K562 (cell line): ENCODE measurements around the gene TK1. TPM values are rescaled to one million over a fixed set of nuclear protein-coding genes. Genes with fewer than 3 reads are reported as not detected.
A peak's percentile ranks its signal among the peaks of the same experiment; 100 is the strongest.

Source experiments
- ATF3 ChIP-seq, 2 experiments: fragments of 450-650 bp in 1 of 2; sonication (generic) in 1 of 2; formaldehyde crosslinking in 1 of 2; IDR thresholded peaks in 1 of 2; conservative IDR thresholded peaks in 1 of 2; 2 replicates each; pipeline versions ENCODE4 v1.6.1 to v1.8.1; 2016 to 2023; ENCODE audit warnings: mild to moderate bottlenecking in 2 of 2, moderate library complexity in 2 of 2, inconsistent platforms in 1 of 2, missing genetic modification reagents in 1 of 2
- CTCF ChIP-seq, 3 experiments: IDR thresholded peaks in 2 of 3; conservative IDR thresholded peaks in 1 of 3; 2 replicates each; pipeline ENCODE4 v1.5.1; 2011 to 2012; ENCODE audit warnings: low read length in 3 of 3, mild to moderate bottlenecking in 3 of 3, control low read depth in 2 of 3, improper control_type of control experiment in 1 of 3, inconsistent platforms in 1 of 3, low read depth in 1 of 3, mixed read lengths in 1 of 3, moderate library complexity in 1 of 3; ENCODE audit not compliant: insufficient read depth in 2 of 3
- DPF2 ChIP-seq: fragments of 450-650 bp; IDR thresholded peaks from 2 replicates; pipeline ENCODE4 v1.6.1; 2016
- EGR1 ChIP-seq: fragments of 450-650 bp; conservative IDR thresholded peaks from 2 replicates; pipeline ENCODE4 v1.6.1; 2017; ENCODE audit warnings: mild to moderate bottlenecking
- EHMT2 ChIP-seq: fragments of 450-650 bp; IDR thresholded peaks from 2 replicates; pipeline ENCODE4 v1.6.1; 2018; ENCODE audit warnings: antibody characterized with exemption
- MXD1 ChIP-seq: fragments of 250-450 bp; sonication (Bioruptor Pico); IDR thresholded peaks from 2 replicates; pipeline ENCODE4 v1.8.0; 2021; ENCODE audit warnings: borderline replicate concordance, mild to moderate bottlenecking, moderate library complexity; ENCODE audit not compliant: poor library complexity, severe bottlenecking
- PTRF ChIP-seq: fragments of 450-650 bp; IDR thresholded peaks from 2 replicates; pipeline ENCODE4 v1.6.1; 2016; ENCODE audit warnings: mild to moderate bottlenecking, missing genetic modification characterization, missing compliant biosample characterization
- RBBP5 ChIP-seq: fragments of 200-600 bp; sonication (generic); IDR thresholded peaks from 2 replicates; pipeline ENCODE4 v1.6.1; 2012; ENCODE audit warnings: borderline replicate concordance, mild to moderate bottlenecking, low read length, control low read depth, inconsistent platforms; ENCODE audit not compliant: insufficient read depth, poor library complexity, severe bottlenecking
- SIN3A ChIP-seq, 2 experiments: fragments of 150-350 bp in 1 of 2; IDR thresholded peaks; 2 replicates each; pipeline ENCODE4 v1.6.1; 2011 to 2016; ENCODE audit warnings: borderline replicate concordance in 2 of 2, low read depth in 2 of 2, low read length in 2 of 2, mild to moderate bottlenecking in 2 of 2, moderate library complexity in 2 of 2; ENCODE audit not compliant: control insufficient read depth in 1 of 2
- SIN3B ChIP-seq: fragments of 450-650 bp; IDR thresholded peaks from 2 replicates; pipeline ENCODE4 v1.6.1; 2017; ENCODE audit warnings: low read depth, mild to moderate bottlenecking, moderate library complexity
- STAG1 ChIP-seq: sonication (generic); formaldehyde crosslinking; IDR thresholded peaks from 2 replicates; pipeline ENCODE4 v1.5.0; 2020; ENCODE audit warnings: missing genetic modification reagents, borderline replicate concordance
- TARDBP ChIP-seq: fragments of 450-650 bp; IDR thresholded peaks from 2 replicates; pipeline ENCODE4 v1.6.1; 2016
- TOE1 ChIP-seq, 2 experiments: fragments of 450-650 bp in 1 of 2; sonication (generic) in 1 of 2; formaldehyde crosslinking in 1 of 2; IDR thresholded peaks; 2 replicates each; pipeline versions ENCODE4 v1.7.1 to v1.8.0; 2016 to 2022; ENCODE audit warnings: borderline replicate concordance in 2 of 2, mild to moderate bottlenecking in 2 of 2, antibody characterized with exemption in 1 of 2, inconsistent platforms in 1 of 2, low read depth in 1 of 2, missing genetic modification reagents in 1 of 2, moderate library complexity in 1 of 2
- ZC3H8 ChIP-seq: fragments of 450-650 bp; IDR thresholded peaks from 2 replicates; pipeline ENCODE4 v1.6.1; 2017
- ZFP91 ChIP-seq: sonication (generic); formaldehyde crosslinking; IDR thresholded peaks from 2 replicates; pipeline ENCODE4 v1.8.0; 2022; ENCODE audit warnings: mild to moderate bottlenecking, missing genetic modification reagents
- ZNF24 ChIP-seq: fragments of 450-650 bp; IDR thresholded peaks from 2 replicates; pipeline ENCODE4 v1.6.1; 2016
- ZNF324 ChIP-seq: fragments of 250-450 bp; sonication (Bioruptor Pico); IDR thresholded peaks from 2 replicates; pipeline ENCODE4 v1.4.0; 2020; ENCODE audit warnings: mild to moderate bottlenecking
- polyA plus RNA-seq, 8 experiments: library from polyadenylated mRNA; depleted of rRNA in 4 of 8; stranded (reverse) in 5 of 8; unstranded in 3 of 8; fragments of >200 nt; fragmentation: Nextera tagmentation in 2 of 8; fragmentation: Illumina TruSeq in 1 of 8; extraction: Ambion mirVana in 2 of 8; extraction: Trizol in 1 of 8; gene quantifications; 2 replicates each; pipeline versions ENCODE4 v1.2.1 to v1.2.3, GENCODE V29; 2011 to 2014; ENCODE audit warnings: inconsistent platforms in 1 of 8, missing spikeins in 1 of 8
- total RNA-seq, 7 experiments: library from RNA; depleted of rRNA in 6 of 7; stranded (reverse); fragments of >200 nt in 6 of 7; fragmentation: Illumina TruSeq in 2 of 7; extraction: Trizol in 2 of 7; gene quantifications; 2 replicates each; pipeline versions ENCODE4 v1.2.1 to v1.2.3, GENCODE V29; 2011 to 2021; ENCODE audit warnings: low replicate concordance in 1 of 7
- TF ChIP-seq, protein P1 (sequence below): fragments of 450-650 bp; IDR thresholded peaks from 2 replicates; pipeline ENCODE4 v1.6.1; 2017; ENCODE audit warnings: mild to moderate bottlenecking, moderate library complexity

The TK1 gene
- total and polyA plus RNA-seq, 9 of the 15 experiments (the other 6 are each of a cell fraction or from before 2014, with no cell fraction given) = 8.4 to 280 (median 103) TPM

DNA sequence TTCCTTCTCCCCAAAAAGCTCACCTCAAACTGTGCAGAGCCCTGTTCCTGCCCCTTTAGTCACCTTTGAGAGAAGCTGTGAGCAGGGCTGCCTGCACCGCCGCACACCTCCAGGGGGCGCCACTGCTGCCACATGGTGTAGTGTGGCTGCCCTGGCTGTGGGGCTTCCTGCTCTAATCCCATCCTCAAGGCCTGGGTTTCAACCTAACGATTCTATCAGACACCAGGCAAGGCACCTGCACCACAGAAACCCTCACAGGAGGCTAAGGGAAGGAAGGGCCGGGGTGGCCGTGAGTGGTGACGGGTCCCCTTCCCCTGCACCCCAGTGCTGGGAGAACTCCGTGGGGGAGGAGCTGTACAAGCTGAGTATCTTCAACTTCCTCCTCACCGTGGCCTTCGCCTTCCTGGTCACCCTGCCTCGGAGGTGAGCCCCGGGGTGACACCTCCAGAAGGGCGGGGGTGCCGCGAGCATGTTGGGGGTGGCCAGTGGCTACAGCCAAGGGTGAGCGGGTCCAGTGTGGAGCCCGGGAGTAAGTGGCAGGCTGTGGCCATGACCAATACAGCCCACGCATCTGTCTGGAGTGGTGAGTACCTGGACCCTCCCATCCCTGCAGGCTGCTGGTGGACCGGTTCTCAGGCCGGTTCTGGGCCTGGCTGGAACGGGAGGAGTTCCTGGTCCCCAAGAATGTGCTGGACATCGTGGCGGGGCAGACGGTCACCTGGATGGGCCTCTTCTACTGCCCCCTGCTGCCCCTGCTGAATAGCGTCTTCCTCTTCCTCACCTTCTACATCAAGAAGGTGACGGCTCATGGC lies 49.3 kb downstream of the TK1 start (continued):
- TF ChIP-seq CTCF (IDR thresholded peaks at IDR 0.05 in 2 of 3, conservative IDR thresholded peaks at IDR 0.05 in 1 of 3; ENCODE audit: insufficient read depth in 2 of 3, low read depth in 1 of 3, low read length in 3 of 3) (peak; percentile 76 to 95 (median 77)), SIN3A (IDR thresholded peaks at IDR 0.05; ENCODE audit: borderline replicate concordance in 2 of 2, control insufficient read depth in 1 of 2, low read depth in 2 of 2, low read length in 2 of 2) (peak in 1 of 2 experiments; percentile 37; a peak in 1 of 4 replicates), TOE1 (IDR thresholded peaks at IDR 0.05; ENCODE audit: borderline replicate concordance) (peak; percentile 64), TOE1 (CRISPR knock-in tag; IDR thresholded peaks at IDR 0.05; ENCODE audit: borderline replicate concordance, low read depth) (no peak), DPF2 (peak; percentile 75), PTRF (no peak), TARDBP (no peak; the same call in 1 of the 2 replicates), ZFP91 (CRISPR knock-in tag) (no peak), STAG1 (CRISPR knock-in tag) (no peak), ZNF24 (peak; percentile 80; the same call in 1 of the 2 replicates), EHMT2 (0 out of 2 replicates have a peak, but pooled peaks have one; percentile 30), MXD1 (CRISPR knock-in tag) (no peak), RBBP5 (no peak), SIN3B (no peak), EGR1 (peak; percentile 72), ATF3 (IDR thresholded peaks at IDR 0.05) (peak; percentile 17; the same call in 1 of the 2 replicates), ATF3 (CRISPR knock-in tag; conservative IDR thresholded peaks at IDR 0.05) (no peak), ZC3H8 (no peak), ZNF324 (CRISPR knock-in tag) (no peak)
- TF ChIP-seq, protein P1, sequence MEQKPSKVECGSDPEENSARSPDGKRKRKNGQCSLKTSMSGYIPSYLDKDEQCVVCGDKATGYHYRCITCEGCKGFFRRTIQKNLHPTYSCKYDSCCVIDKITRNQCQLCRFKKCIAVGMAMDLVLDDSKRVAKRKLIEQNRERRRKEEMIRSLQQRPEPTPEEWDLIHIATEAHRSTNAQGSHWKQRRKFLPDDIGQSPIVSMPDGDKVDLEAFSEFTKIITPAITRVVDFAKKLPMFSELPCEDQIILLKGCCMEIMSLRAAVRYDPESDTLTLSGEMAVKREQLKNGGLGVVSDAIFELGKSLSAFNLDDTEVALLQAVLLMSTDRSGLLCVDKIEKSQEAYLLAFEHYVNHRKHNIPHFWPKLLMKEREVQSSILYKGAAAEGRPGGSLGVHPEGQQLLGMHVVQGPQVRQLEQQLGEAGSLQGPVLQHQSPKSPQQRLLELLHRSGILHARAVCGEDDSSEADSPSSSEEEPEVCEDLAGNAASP = no peak
